ENCODE data around the gene PCGF5. TPM values are rescaled to one million over a fixed set of nuclear protein-coding genes. Genes with fewer than 3 reads are reported as not detected.

Gene PCGF5
- total RNA-seq, 1 experiment from 2014 or later: 27.7 TPM

- no peak overlapping the region for H3K4me3 ChIP-seq
- no peaks in the 10 kb centered on the region for H3F3A ChIP-seq (ENCODE audit: insufficient read depth, low read depth)
- no peak overlapping the region for H2AFZ ChIP-seq
- H3K27me3 ChIP-seq (ENCODE audit: insufficient read depth, low read depth): no peaks in the 10 kb centered on the region
- ChIA-PET CTCF (no interaction called here), POLR2A (ENCODE audit: unreplicated experiment) (no interaction called here)
- no TSS peak for BruUV-seq (replicated peaks)
- TF ChIP-seq CTCF (conservative IDR thresholded peaks at IDR 0.05): no peak
- no peak for TF ChIP-seq EZH2 (IDR thresholded peaks at IDR 0.05; ENCODE audit: low read depth)
- H3K4me1 ChIP-seq (replicated peaks; ENCODE audit: insufficient read depth): no peaks in the 10 kb centered on the region
- H4K20me1 ChIP-seq (ENCODE audit: insufficient read depth): no peaks in the 10 kb centered on the region
- DNase-seq: no peak
- no peaks in the 10 kb centered on the region for H3K79me2 ChIP-seq (ENCODE audit: low read depth)
- H3K36me3 ChIP-seq (ENCODE audit: low read depth): no peaks in the 10 kb centered on the region
- H3K9me2 ChIP-seq (ENCODE audit: insufficient read depth): no peaks in the 10 kb centered on the region
- intact Hi-C loops (cut with micrococcal nuclease; ENCODE audit: unreplicated experiment): no loop called here
- no peaks in the 10 kb centered on the region for H3K9me3 ChIP-seq (ENCODE audit: insufficient read depth, low read depth)
- H3K27ac ChIP-seq: no peak overlapping the region
- no peak overlapping the region for H3K4me2 ChIP-seq
Measured at GRCh38 chr10:91271886-91272285, 51.4 kb downstream of the PCGF5 start.

GRCh38 chr10:91284486-91285090 lies 64.1 kb downstream of the PCGF5 start:
- no peak for TF ChIP-seq CTCF (conservative IDR thresholded peaks at IDR 0.05)
- no peak for TF ChIP-seq EZH2 (IDR thresholded peaks at IDR 0.05; ENCODE audit: low read depth)
- H3K79me2 ChIP-seq (ENCODE audit: low read depth): no peaks in the 10 kb centered on the region
- H3K9me3 ChIP-seq (ENCODE audit: insufficient read depth, low read depth): no peaks in the 10 kb centered on the region
- H3K27ac ChIP-seq: no peak overlapping the region
- H3K4me2 ChIP-seq: no peak overlapping the region
- no peak overlapping the region for H3K4me3 ChIP-seq
- intact Hi-C loops (cut with micrococcal nuclease; ENCODE audit: unreplicated experiment): no loop called here
- no peaks in the 10 kb centered on the region for H3K9me2 ChIP-seq (ENCODE audit: insufficient read depth)
- ChIA-PET POLR2A (ENCODE audit: unreplicated experiment) (no interaction called here), CTCF (interaction anchor here (0.5 kb wide), 1 partner anchor 405 kb away, joined by 3 read pairs; no protein-coding TSS in a partner anchor)
- BruUV-seq (replicated peaks): no TSS peak
- H3K27me3 ChIP-seq (ENCODE audit: insufficient read depth, low read depth): no peaks in the 10 kb centered on the region
- H3K36me3 ChIP-seq (ENCODE audit: low read depth): no peaks in the 10 kb centered on the region
- H3F3A ChIP-seq (ENCODE audit: insufficient read depth, low read depth): 0 out of 2 replicates have a peak, but pooled peaks cover 3% of the 10 kb centered on the region
- H2AFZ ChIP-seq: no peak overlapping the region
- H4K20me1 ChIP-seq (ENCODE audit: insufficient read depth): no peaks in the 10 kb centered on the region
- DNase-seq: no peak
- no peaks in the 10 kb centered on the region for H3K4me1 ChIP-seq (replicated peaks; ENCODE audit: insufficient read depth)

- POLR2A ChIA-PET (ENCODE audit: unreplicated experiment): no interaction called here
- intact Hi-C loops (cut with micrococcal nuclease; ENCODE audit: unreplicated experiment): no loop called here
Measured at GRCh38 chr10:91286572-91286971, 66.1 kb downstream of the PCGF5 start.

More at GRCh38 chr10:91286572-91286971, 66.1 kb downstream of the PCGF5 start:
- TF ChIP-seq CTCF (conservative IDR thresholded peaks at IDR 0.05) (no peak), EZH2 (IDR thresholded peaks at IDR 0.05; ENCODE audit: low read depth) (no peak)
- Histone ChIP-seq H3K36me3 (ENCODE audit: low read depth) (no peaks in the 10 kb centered on the region), H3K4me1 (replicated peaks; ENCODE audit: insufficient read depth) (no peaks in the 10 kb centered on the region), H3K27me3 (ENCODE audit: insufficient read depth, low read depth) (no peaks in the 10 kb centered on the region), H3F3A (ENCODE audit: insufficient read depth, low read depth) (no peaks in the 10 kb centered on the region), H3K4me3 (no peak overlapping the region), H3K9me3 (ENCODE audit: insufficient read depth, low read depth) (no peaks in the 10 kb centered on the region), H3K79me2 (ENCODE audit: low read depth) (no peaks in the 10 kb centered on the region), H4K20me1 (ENCODE audit: insufficient read depth) (no peaks in the 10 kb centered on the region), H3K27ac (no peak overlapping the region), H3K4me2 (no peak overlapping the region), H3K9me2 (ENCODE audit: insufficient read depth) (no peaks in the 10 kb centered on the region), H2AFZ (no peak overlapping the region)
- CTCF ChIA-PET: interaction anchor here (0.6 kb wide), 1 partner anchor 70 kb away, joined by 4 read pairs; no protein-coding TSS in a partner anchor
- no peak for DNase-seq
- BruUV-seq (replicated peaks): no TSS peak

All from PC-9 (cell line).